ENCODE data around the gene NGEF. TPM values are rescaled to one million over a fixed set of nuclear protein-coding genes. Genes with fewer than 3 reads are reported as not detected.

Gene NGEF
- total and polyA plus RNA-seq, 10 of the 15 experiments (the other 5 are each of a cell fraction or from before 2014, with no cell fraction given) = 0.12 TPM; not detected in 9

DNA sequence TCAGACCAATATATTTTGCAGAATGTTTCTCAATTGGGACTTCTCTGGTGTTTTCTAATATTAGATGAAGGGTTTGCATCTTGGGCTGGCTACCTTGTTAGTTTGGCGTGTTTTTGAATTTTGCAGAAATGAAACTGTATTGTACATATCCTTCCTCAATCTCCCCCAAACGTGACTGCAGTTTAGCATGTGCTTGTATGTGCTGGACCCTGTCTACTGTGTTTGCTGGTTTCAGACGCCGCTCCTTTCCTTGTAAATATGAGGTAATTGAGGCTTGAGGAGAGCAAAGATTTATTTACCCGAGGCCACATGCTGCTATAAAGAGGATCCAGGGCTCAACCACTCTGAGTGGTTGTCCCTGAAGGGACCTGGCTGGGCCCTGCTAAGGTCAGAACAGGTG, 57.2 kb downstream of the NGEF start (continued):
- TF ChIP-seq, protein P1, sequence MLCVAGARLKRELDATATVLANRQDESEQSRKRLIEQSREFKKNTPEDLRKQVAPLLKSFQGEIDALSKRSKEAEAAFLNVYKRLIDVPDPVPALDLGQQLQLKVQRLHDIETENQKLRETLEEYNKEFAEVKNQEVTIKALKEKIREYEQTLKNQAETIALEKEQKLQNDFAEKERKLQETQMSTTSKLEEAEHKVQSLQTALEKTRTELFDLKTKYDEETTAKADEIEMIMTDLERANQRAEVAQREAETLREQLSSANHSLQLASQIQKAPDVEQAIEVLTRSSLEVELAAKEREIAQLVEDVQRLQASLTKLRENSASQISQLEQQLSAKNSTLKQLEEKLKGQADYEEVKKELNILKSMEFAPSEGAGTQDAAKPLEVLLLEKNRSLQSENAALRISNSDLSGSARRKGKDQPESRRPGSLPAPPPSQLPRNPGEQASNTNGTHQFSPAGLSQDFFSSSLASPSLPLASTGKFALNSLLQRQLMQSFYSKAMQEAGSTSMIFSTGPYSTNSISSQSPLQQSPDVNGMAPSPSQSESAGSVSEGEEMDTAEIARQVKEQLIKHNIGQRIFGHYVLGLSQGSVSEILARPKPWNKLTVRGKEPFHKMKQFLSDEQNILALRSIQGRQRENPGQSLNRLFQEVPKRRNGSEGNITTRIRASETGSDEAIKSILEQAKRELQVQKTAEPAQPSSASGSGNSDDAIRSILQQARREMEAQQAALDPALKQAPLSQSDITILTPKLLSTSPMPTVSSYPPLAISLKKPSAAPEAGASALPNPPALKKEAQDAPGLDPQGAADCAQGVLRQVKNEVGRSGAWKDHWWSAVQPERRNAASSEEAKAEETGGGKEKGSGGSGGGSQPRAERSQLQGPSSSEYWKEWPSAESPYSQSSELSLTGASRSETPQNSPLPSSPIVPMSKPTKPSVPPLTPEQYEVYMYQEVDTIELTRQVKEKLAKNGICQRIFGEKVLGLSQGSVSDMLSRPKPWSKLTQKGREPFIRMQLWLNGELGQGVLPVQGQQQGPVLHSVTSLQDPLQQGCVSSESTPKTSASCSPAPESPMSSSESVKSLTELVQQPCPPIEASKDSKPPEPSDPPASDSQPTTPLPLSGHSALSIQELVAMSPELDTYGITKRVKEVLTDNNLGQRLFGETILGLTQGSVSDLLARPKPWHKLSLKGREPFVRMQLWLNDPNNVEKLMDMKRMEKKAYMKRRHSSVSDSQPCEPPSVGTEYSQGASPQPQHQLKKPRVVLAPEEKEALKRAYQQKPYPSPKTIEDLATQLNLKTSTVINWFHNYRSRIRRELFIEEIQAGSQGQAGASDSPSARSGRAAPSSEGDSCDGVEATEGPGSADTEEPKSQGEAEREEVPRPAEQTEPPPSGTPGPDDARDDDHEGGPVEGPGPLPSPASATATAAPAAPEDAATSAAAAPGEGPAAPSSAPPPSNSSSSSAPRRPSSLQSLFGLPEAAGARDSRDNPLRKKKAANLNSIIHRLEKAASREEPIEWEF (IDR thresholded peaks at IDR 0.05; ENCODE audit: insufficient replicate concordance, low read depth, low read length) = no peak
- TF ChIP-seq ZBTB40 (IDR thresholded peaks at IDR 0.05; ENCODE audit: borderline replicate concordance) = no peak
- no peak; the same call in 1 of the 2 replicates for TF ChIP-seq IKZF1 (conservative IDR thresholded peaks at IDR 0.05)
- no peak for TF ChIP-seq SMAD1 (IDR thresholded peaks at IDR 0.05; ENCODE audit: low read depth, partially characterized antibody)
- TF ChIP-seq, protein P2, sequence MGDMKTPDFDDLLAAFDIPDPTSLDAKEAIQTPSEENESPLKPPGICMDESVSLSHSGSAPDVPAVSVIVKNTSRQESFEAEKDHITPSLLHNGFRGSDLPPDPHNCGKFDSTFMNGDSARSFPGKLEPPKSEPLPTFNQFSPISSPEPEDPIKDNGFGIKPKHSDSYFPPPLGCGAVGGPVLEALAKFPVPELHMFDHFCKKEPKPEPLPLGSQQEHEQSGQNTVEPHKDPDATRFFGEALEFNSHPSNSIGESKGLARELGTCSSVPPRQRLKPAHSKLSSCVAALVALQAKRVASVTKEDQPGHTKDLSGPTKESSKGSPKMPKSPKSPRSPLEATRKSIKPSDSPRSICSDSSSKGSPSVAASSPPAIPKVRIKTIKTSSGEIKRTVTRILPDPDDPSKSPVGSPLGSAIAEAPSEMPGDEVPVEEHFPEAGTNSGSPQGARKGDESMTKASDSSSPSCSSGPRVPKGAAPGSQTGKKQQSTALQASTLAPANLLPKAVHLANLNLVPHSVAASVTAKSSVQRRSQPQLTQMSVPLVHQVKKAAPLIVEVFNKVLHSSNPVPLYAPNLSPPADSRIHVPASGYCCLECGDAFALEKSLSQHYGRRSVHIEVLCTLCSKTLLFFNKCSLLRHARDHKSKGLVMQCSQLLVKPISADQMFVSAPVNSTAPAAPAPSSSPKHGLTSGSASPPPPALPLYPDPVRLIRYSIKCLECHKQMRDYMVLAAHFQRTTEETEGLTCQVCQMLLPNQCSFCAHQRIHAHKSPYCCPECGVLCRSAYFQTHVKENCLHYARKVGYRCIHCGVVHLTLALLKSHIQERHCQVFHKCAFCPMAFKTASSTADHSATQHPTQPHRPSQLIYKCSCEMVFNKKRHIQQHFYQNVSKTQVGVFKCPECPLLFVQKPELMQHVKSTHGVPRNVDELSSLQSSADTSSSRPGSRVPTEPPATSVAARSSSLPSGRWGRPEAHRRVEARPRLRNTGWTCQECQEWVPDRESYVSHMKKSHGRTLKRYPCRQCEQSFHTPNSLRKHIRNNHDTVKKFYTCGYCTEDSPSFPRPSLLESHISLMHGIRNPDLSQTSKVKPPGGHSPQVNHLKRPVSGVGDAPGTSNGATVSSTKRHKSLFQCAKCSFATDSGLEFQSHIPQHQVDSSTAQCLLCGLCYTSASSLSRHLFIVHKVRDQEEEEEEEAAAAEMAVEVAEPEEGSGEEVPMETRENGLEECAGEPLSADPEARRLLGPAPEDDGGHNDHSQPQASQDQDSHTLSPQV (IDR thresholded peaks at IDR 0.05) = no peak
- TF ChIP-seq, protein P3, sequence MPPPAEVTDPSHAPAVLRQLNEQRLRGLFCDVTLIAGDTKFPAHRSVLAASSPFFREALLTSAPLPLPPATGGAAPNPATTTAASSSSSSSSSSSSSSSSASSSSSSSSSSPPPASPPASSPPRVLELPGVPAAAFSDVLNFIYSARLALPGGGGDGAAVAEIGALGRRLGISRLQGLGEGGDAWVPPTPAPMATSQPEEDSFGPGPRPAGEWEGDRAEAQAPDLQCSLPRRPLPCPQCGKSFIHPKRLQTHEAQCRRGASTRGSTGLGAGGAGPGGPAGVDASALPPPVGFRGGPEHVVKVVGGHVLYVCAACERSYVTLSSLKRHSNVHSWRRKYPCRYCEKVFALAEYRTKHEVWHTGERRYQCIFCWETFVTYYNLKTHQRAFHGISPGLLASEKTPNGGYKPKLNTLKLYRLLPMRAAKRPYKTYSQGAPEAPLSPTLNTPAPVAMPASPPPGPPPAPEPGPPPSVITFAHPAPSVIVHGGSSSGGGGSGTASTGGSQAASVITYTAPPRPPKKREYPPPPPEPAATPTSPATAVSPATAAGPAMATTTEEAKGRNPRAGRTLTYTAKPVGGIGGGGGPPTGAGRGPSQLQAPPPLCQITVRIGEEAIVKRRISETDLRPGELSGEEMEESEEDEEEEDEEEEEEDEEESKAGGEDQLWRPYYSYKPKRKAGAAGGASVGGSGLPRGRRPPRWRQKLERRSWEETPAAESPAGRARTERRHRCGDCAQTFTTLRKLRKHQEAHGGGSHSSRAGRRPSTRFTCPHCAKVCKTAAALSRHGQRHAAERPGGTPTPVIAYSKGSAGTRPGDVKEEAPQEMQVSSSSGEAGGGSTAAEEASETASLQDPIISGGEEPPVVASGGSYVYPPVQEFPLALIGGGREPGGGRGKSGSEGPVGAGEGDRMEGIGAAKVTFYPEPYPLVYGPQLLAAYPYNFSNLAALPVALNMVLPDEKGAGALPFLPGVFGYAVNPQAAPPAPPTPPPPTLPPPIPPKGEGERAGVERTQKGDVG (CRISPR knock-in tag; IDR thresholded peaks at IDR 0.05) = no peak
- TF ChIP-seq SPI1 (IDR thresholded peaks at IDR 0.05; ENCODE audit: borderline replicate concordance, insufficient read depth, low read depth, low read length) = peak; percentile 75
- TF ChIP-seq RBBP5 (conservative IDR thresholded peaks at IDR 0.05) = no peak
- no peak for TF ChIP-seq CHD1 (IDR thresholded peaks at IDR 0.05; ENCODE audit: low read depth, low read length)
- TF ChIP-seq RUNX3 (IDR thresholded peaks at IDR 0.05; ENCODE audit: low read length) = peak; percentile 11; the same call in 1 of the 2 replicates
- no peak for TF ChIP-seq ZNF384 (IDR thresholded peaks at IDR 0.05; ENCODE audit: borderline replicate concordance, low read depth, low read length)
